ENCODE results near the gene CLDN18. TPM values are rescaled to one million over a fixed set of nuclear protein-coding genes. Genes with fewer than 3 reads are reported as not detected.

Gene CLDN18
- total RNA-seq, 1 donor from 2014 or later = 162 TPM

- Histone ChIP-seq H3K4me3 (no peak overlapping the region), H3K27ac (no peak overlapping the region), H3K27me3 (ENCODE audit: low read depth) (no peaks in the 10 kb centered on the region), H3K9me3 (no peaks in the 10 kb centered on the region), H3K4me1 (no peaks in the 10 kb centered on the region), H3K36me3 (peaks cover 67% of the 10 kb centered on the region)
- no peak for DNase-seq
- intact Hi-C loops (cut with DNase I) = no loop called here
- peak in 1 of 2 donors; percentile 34 for ATAC-seq
- TF ChIP-seq CTCF (IDR thresholded peaks at IDR 0.05) = no peak
These were observed 58.1 kb downstream of the CLDN18 start for GRCh38 chr3:138068046-138068445.

DNA sequence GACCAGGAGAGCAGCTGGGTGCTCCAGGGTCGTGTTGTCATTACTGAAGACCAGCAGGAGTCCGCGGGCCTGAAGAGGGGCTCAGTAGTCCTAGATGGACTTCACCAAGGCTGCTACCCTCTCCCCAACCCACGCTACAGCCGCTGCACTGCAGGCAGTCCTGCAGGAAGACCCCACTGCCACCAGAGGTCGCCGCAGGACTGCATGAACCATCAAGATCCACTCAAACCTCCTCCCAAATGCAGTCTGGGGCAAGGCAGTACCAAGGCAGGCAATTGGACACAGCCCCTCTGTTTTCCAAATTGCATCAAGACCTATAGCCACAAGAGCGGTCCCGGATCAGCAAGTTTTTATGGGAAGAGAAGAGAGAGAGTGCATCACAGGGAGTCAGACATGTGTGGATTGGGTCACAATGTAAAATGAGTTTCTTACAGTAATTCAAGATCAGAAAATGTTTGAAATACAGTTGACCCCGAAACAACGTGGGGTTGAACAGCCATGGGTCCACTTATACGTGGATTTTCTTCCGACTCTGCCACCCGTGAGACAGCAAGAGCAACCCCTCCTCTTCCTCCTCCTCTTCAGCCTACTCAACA lies 58.7 kb downstream of the CLDN18 start:
- DNase-seq (peak; percentile 82), ATAC-seq (peak; percentile 93 to 95)
- H3K36me3 ChIP-seq = peaks cover 63% of the 10 kb centered on the region

GRCh38 chr3:138070006-138070405 lies 60.0 kb downstream of the CLDN18 start:
- Histone ChIP-seq H3K9me3 (no peaks in the 10 kb centered on the region), H3K4me1 (no peaks in the 10 kb centered on the region), H3K27me3 (ENCODE audit: low read depth) (no peaks in the 10 kb centered on the region), H3K4me3 (no peak overlapping the region), H3K27ac (no peak overlapping the region), H3K36me3 (peaks cover 52% of the 10 kb centered on the region)
- intact Hi-C loops (cut with DNase I) = no loop called here
- no peak for TF ChIP-seq CTCF (IDR thresholded peaks at IDR 0.05)
- ATAC-seq (no peak), DNase-seq (no peak)

More for the DNA sequence above, 58.7 kb downstream of the CLDN18 start:
- Histone ChIP-seq H3K4me3 (no peak overlapping the region), H3K9me3 (no peaks in the 10 kb centered on the region), H3K27me3 (ENCODE audit: low read depth) (no peaks in the 10 kb centered on the region), H3K27ac (no peak overlapping the region), H3K4me1 (no peaks in the 10 kb centered on the region)
- peak; percentile 96 for TF ChIP-seq CTCF (IDR thresholded peaks at IDR 0.05)
- intact Hi-C loops (cut with DNase I) = no loop called here

GRCh38 chr3:138072796-138073195 lies 62.8 kb downstream of the CLDN18 start:
- Histone ChIP-seq H3K4me3 (no peak overlapping the region), H3K27me3 (ENCODE audit: low read depth) (no peaks in the 10 kb centered on the region), H3K27ac (no peak overlapping the region), H3K9me3 (no peaks in the 10 kb centered on the region), H3K4me1 (no peaks in the 10 kb centered on the region), H3K36me3 (peaks cover 41% of the 10 kb centered on the region)
- ATAC-seq (no peak), DNase-seq (no peak)
- intact Hi-C loops (cut with DNase I) = no loop called here
- no peak for TF ChIP-seq CTCF (IDR thresholded peaks at IDR 0.05)

GRCh38 chr3:138078096-138078495 lies 68.1 kb downstream of the CLDN18 start:
- intact Hi-C loops (cut with DNase I) = no loop called here
- ATAC-seq = no peak
- H3K9me3 ChIP-seq = no peaks in the 10 kb centered on the region
- no peak for TF ChIP-seq CTCF (IDR thresholded peaks at IDR 0.05)
- no peak overlapping the region for H3K4me3 ChIP-seq
- DNase-seq = no peak
- H3K27me3 ChIP-seq (ENCODE audit: low read depth) = no peaks in the 10 kb centered on the region
- H3K27ac ChIP-seq = no peak overlapping the region
- H3K4me1 ChIP-seq = no peaks in the 10 kb centered on the region
- H3K36me3 ChIP-seq = peaks cover 54% of the 10 kb centered on the region

Data from lower lobe of right lung (tissue), 2 donors.